IMR-90 (cell line): ENCODE data around the gene PPP5C. TPM values are rescaled to one million over a fixed set of nuclear protein-coding genes. Genes with fewer than 3 reads are reported as not detected.

ENCODE experiments used
- ATAC-seq: fragments of 200-7000 bp; cut with Tn5 transposase; 2 replicates; pipeline ENCODE4 v1.9.1; 2020; ENCODE audit warnings: low read depth, mild to moderate bottlenecking, moderate library complexity
- BruUV-seq: library from RNA; stranded (reverse); fragments of 400-500 nt; replicated peaks from 2 replicates; lab custom pipeline; 2021; lab: Mats Ljungman, UMichigan
- CTCF ChIA-PET: fragments of 300-600 bp; formaldehyde crosslinking; extraction: SDS; loops from one replicate; lab custom pipeline; 2021; ENCODE audit warnings: antibody characterized with exemption; lab: Yijun Ruan, JAX
- POLR2A ChIA-PET: fragments of 300-600 bp; sonication (Branson Sonifier 250); formaldehyde crosslinking; loops from one replicate; lab custom pipeline; 2022; ENCODE audit warnings: antibody characterized with exemption; ENCODE audit not compliant: unreplicated experiment; lab: Charles Lee
- DNase-seq: peaks from one replicate; pipeline ENCODE4 v3.0.0; 2013
- H2AFZ ChIP-seq: replicated peaks from 2 replicates; pipeline ENCODE3; 2013; ENCODE audit warnings: low read length, mild to moderate bottlenecking; ENCODE audit not compliant: poor library complexity
- H2AK5ac ChIP-seq: 2 replicates; pipeline ENCODE4 v1.6.1; 2013; ENCODE audit warnings: low read depth, low read length, inconsistent platforms
- H2AK9ac ChIP-seq: replicated peaks from 2 replicates; pipeline ENCODE3; 2013; ENCODE audit warnings: mild to moderate bottlenecking, low read depth, low read length, moderate library complexity; ENCODE audit not compliant: poor library complexity
- H2BK120ac ChIP-seq: 2 replicates; pipeline ENCODE4 v1.6.1; 2013; ENCODE audit warnings: low read depth, low read length, inconsistent platforms
- H2BK15ac ChIP-seq: 3 replicates; pipeline ENCODE4 v1.6.1; 2013; ENCODE audit warnings: low read depth, low read length, inconsistent platforms
- H2BK20ac ChIP-seq: 2 replicates; pipeline ENCODE4 v1.6.1; 2013; ENCODE audit warnings: low read depth, mild to moderate bottlenecking, inconsistent platforms, low read length, moderate library complexity
- H2BK5ac ChIP-seq: 2 replicates; pipeline ENCODE4 v1.6.1; 2013; ENCODE audit warnings: mild to moderate bottlenecking, low read depth, low read length, inconsistent platforms; ENCODE audit not compliant: poor library complexity, severe bottlenecking
- H3K14ac ChIP-seq: replicated peaks from 2 replicates; pipeline ENCODE4 v1.6.1; 2013; ENCODE audit warnings: low read depth, low read length, inconsistent platforms
- H3K18ac ChIP-seq: 2 replicates; pipeline ENCODE4 v1.6.1; 2013; ENCODE audit warnings: low read depth, low read length, control low read depth
- H3K23ac ChIP-seq: 2 replicates; pipeline ENCODE4 v1.6.1; 2013; ENCODE audit warnings: low read depth, low read length, inconsistent platforms
- H3K27ac ChIP-seq: 2 replicates; pipeline ENCODE4 v1.5.1; 2013; ENCODE audit warnings: mild to moderate bottlenecking, control low read depth, low read length; ENCODE audit not compliant: insufficient read depth
- H3K27me3 ChIP-seq: 2 replicates; pipeline ENCODE4 v1.6.1; 2013; ENCODE audit warnings: low read length; ENCODE audit not compliant: control insufficient read depth, insufficient read depth
- H3K36me3 ChIP-seq: 2 replicates; pipeline ENCODE4 v1.6.1; 2013; ENCODE audit warnings: low read length, mixed read lengths; ENCODE audit not compliant: control insufficient read depth, insufficient read depth
- H3K4ac ChIP-seq: 2 replicates; pipeline ENCODE4 v1.6.1; 2013; ENCODE audit warnings: low read depth, low read length, inconsistent platforms
- H3K4me1 ChIP-seq: 2 replicates; pipeline ENCODE4 v1.6.1; 2013; ENCODE audit warnings: low read length, mixed read lengths; ENCODE audit not compliant: control insufficient read depth, insufficient read depth
- H3K4me2 ChIP-seq: 2 replicates; pipeline ENCODE4 v1.6.1; 2013; ENCODE audit warnings: low read depth, mild to moderate bottlenecking, control low read depth, low read length, moderate library complexity
- H3K4me3 ChIP-seq: 2 replicates; pipeline ENCODE4 v1.5.1; 2013; ENCODE audit warnings: low read depth, mild to moderate bottlenecking, control low read depth, low read length, moderate library complexity; ENCODE audit not compliant: insufficient read depth
- H3K56ac ChIP-seq: 2 replicates; pipeline ENCODE4 v1.6.1; 2013; ENCODE audit warnings: low read length, inconsistent platforms; ENCODE audit not compliant: insufficient read depth; ENCODE audit errors: extremely low read depth
- H3K79me1 ChIP-seq, 2 experiments: 2 replicates each; pipeline ENCODE4 v1.6.1; 2013; ENCODE audit warnings: low read length in 2 of 2, inconsistent platforms in 1 of 2, low read depth in 1 of 2
- H3K9ac ChIP-seq: 2 replicates; pipeline ENCODE4 v1.6.1; 2013; ENCODE audit warnings: low read depth, low read length, control low read depth
- H3K9me1 ChIP-seq: 2 replicates; pipeline ENCODE4 v1.6.1; 2013; ENCODE audit warnings: low read length, inconsistent platforms; ENCODE audit not compliant: insufficient read depth
- H3K9me3 ChIP-seq: 2 replicates; pipeline ENCODE4 v1.6.1; 2013; ENCODE audit warnings: low read length; ENCODE audit not compliant: control insufficient read depth, insufficient read depth
- H4K20me1 ChIP-seq: 2 replicates; pipeline ENCODE4 v1.6.1; 2013; ENCODE audit warnings: low read length, inconsistent platforms; ENCODE audit not compliant: insufficient read depth
- H4K5ac ChIP-seq: 2 replicates; pipeline ENCODE4 v1.6.1; 2013; ENCODE audit warnings: mild to moderate bottlenecking, low read depth, low read length, control low read depth
- H4K8ac ChIP-seq, 2 experiments: 2 replicates each; pipeline ENCODE4 v1.6.1; 2013; ENCODE audit warnings: low read depth in 2 of 2, low read length in 2 of 2, control low read depth in 1 of 2, inconsistent platforms in 1 of 2
- H4K91ac ChIP-seq: 2 replicates; pipeline ENCODE4 v1.6.1; 2013; ENCODE audit warnings: low read depth, low read length, inconsistent platforms; ENCODE audit not compliant: insufficient read depth
- BHLHE40 ChIP-seq: fragments of 150-350 bp; IDR thresholded peaks from 2 replicates; pipeline ENCODE4 v1.6.1; 2016; ENCODE audit warnings: mild to moderate bottlenecking, low read depth, low read length
- CEBPB ChIP-seq: IDR thresholded peaks from 2 replicates; pipeline ENCODE4 v1.6.1; 2012; ENCODE audit warnings: low read depth, low read length, improper control_type of control experiment
- CHD1 ChIP-seq: IDR thresholded peaks from 2 replicates; pipeline ENCODE4 v1.6.1; 2012; ENCODE audit warnings: low read depth, low read length, improper control_type of control experiment
- FOS ChIP-seq: fragments of 150-350 bp; IDR thresholded peaks from 2 replicates; pipeline ENCODE4 v1.6.1; 2016; ENCODE audit warnings: low read depth, low read length
- MAFK ChIP-seq: IDR thresholded peaks from 2 replicates; pipeline ENCODE4 v1.6.1; 2012; ENCODE audit warnings: low read depth, low read length, improper control_type of control experiment
- MAZ ChIP-seq: IDR thresholded peaks from 2 replicates; pipeline ENCODE4 v1.6.1; 2012; ENCODE audit warnings: low read depth, mild to moderate bottlenecking, low read length, improper control_type of control experiment, moderate library complexity, borderline replicate concordance
- POLR2A ChIP-seq: IDR thresholded peaks from 2 replicates; pipeline ENCODE4 v1.6.1; 2012; ENCODE audit warnings: mild to moderate bottlenecking, low read depth, low read length
- RAD21 ChIP-seq: IDR thresholded peaks from 2 replicates; pipeline ENCODE4 v1.6.1; 2012; ENCODE audit warnings: low read length, improper control_type of control experiment
- RCOR1 ChIP-seq: IDR thresholded peaks from 2 replicates; pipeline ENCODE4 v1.6.1; 2012; ENCODE audit warnings: mild to moderate bottlenecking, low read length, improper control_type of control experiment; ENCODE audit not compliant: insufficient replicate concordance
- RFX5 ChIP-seq: IDR thresholded peaks from 2 replicates; pipeline ENCODE4 v1.8.0; 2012; ENCODE audit warnings: low read depth, mild to moderate bottlenecking, low read length, moderate library complexity
- SMC3 ChIP-seq: fragments of 150-350 bp; IDR thresholded peaks from 2 replicates; pipeline ENCODE4 v1.6.1; 2016; ENCODE audit warnings: low read depth, mild to moderate bottlenecking, antibody characterized with exemption, low read length, moderate library complexity
- WGBS, 2 experiments: methylation state at CpG; one replicate each; pipeline versions ENCODE4 v1.1.5 to v1.1.7; 2013; ENCODE audit warnings: missing lambda C conversion rate in 2 of 2; ENCODE audit not compliant: insufficient read length in 1 of 2; ENCODE audit errors: extremely low coverage in 2 of 2; 5-methylcytosine and 5-hydroxymethylcytosine counted together
- dilution Hi-C: fragments of 300-500 bp; cut with HindIII; formaldehyde crosslinking; loops from one replicate; pipeline ENCODE4 v1.14.3; 2018; ENCODE audit warnings: low sequenced_read_pairs; ENCODE audit not compliant: unreplicated experiment
- in situ Hi-C: fragments of 300-500 bp; cut with MboI; formaldehyde crosslinking; loops from 3 replicates; pipeline ENCODE4 v1.14.3; 2019; ENCODE audit warnings: low sequenced_read_pairs, inconsistent platforms, mixed read lengths
- intact Hi-C: fragments of 100-400 bp; cut with micrococcal nuclease; formaldehyde crosslinking; loops from 2 replicates; pipeline ENCODE4 v1.10.0; 2022
- polyA plus RNA-seq, 3 experiments: library from polyadenylated mRNA; depleted of rRNA; stranded (reverse); fragments of >200 nt; gene quantifications; 2 replicates each; pipeline ENCODE4 v1.2.3, GENCODE V29; 2012; ENCODE audit warnings: low replicate concordance in 1 of 3
- total RNA-seq: library from RNA; depleted of rRNA; stranded (reverse); fragments of >200 nt; gene quantifications from 2 replicates; pipeline ENCODE4 v1.2.3, GENCODE V29; 2012
- TF ChIP-seq, protein P1 (sequence below): fragments of 150-350 bp; IDR thresholded peaks from 2 replicates; pipeline ENCODE4 v1.6.1; 2017; ENCODE audit warnings: mild to moderate bottlenecking, antibody characterized with exemption, low read length, low read depth
- TF ChIP-seq, protein P2 (sequence below): conservative IDR thresholded peaks from 2 replicates; pipeline ENCODE4 v1.5.1; 2012; ENCODE audit warnings: mild to moderate bottlenecking, low read depth, low read length, improper control_type of control experiment
- TF ChIP-seq, protein P3 (sequence below): fragments of 150-350 bp; IDR thresholded peaks from 2 replicates; pipeline ENCODE4 v1.6.1; 2016; ENCODE audit warnings: low read depth, mild to moderate bottlenecking, low read length, moderate library complexity, borderline replicate concordance

The PPP5C gene
- total and polyA plus RNA-seq, 2 of the 4 experiments (the other 2 are of a cell fraction), result 80.5 to 128 TPM

DNA sequence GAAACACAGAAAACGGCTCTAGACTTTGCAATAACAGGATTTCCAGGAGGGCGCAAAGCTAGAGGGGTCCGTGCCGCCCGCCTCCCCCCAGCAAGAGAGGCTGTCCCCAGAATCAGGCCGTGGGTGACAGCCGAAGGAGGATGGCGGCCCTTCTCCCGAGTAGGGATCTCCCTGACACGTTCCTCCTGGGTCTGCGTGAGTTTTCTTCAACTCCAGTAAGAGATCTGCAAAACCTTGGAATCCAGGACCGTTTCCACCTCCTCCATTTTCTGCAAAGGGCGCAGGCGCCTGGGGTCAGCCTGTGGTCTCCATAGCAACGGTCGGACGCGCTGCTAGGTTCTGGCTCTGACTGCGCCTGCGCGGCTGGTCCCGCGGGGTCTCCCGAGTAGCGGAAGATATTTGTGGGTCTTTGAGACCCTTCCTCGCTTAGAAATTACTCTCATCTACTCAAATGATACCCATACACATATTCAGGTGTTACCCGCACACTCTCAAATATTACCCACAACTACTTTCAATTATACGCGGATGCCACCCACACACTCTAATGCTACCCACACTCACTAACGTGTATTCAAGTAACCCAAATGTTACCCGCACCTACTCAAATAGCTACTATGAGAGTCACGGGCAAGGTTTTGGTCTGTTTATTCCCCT, 79.7 kb downstream of the PPP5C start:
- H3K4me1 ChIP-seq, result 0 out of 2 replicates have a peak, but pooled peaks cover 1% of the 10 kb centered on the region
- H3K79me1 ChIP-seq, result no peaks in the 10 kb centered on the region
- H3K9me1 ChIP-seq, result peaks cover 3% of the 10 kb centered on the region; the same call in 1 of the 2 replicates
- H3K9me3 ChIP-seq, result no peaks in the 10 kb centered on the region
- H2BK15ac ChIP-seq, result peak overlapping the region; percentile 74; the same call in 1 of the 3 replicates
- peak overlapping the region; percentile 35; the same call in 1 of the 2 replicates for H3K18ac ChIP-seq
- H3K4me3 ChIP-seq, result peak overlapping the region; percentile 52
- H4K20me1 ChIP-seq, result no peaks in the 10 kb centered on the region
- H3K9ac ChIP-seq, result peak overlapping the region; percentile 74
- H2BK20ac ChIP-seq, result no peak overlapping the region
- dilution Hi-C loops, result no loop called here
- H3K4ac ChIP-seq, result peak overlapping the region; percentile 76
- TF ChIP-seq CEBPB (no peak), BHLHE40 (no peak), FOS (no peak), SMC3 (no peak), RFX5 (no peak), RCOR1 (no peak), MAZ (no peak), POLR2A (no peak), MAFK (no peak), CHD1 (no peak), RAD21 (no peak)
- TF ChIP-seq, protein P1, sequence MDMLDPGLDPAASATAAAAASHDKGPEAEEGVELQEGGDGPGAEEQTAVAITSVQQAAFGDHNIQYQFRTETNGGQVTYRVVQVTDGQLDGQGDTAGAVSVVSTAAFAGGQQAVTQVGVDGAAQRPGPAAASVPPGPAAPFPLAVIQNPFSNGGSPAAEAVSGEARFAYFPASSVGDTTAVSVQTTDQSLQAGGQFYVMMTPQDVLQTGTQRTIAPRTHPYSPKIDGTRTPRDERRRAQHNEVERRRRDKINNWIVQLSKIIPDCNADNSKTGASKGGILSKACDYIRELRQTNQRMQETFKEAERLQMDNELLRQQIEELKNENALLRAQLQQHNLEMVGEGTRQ, result no peak
- TF ChIP-seq, protein P2, sequence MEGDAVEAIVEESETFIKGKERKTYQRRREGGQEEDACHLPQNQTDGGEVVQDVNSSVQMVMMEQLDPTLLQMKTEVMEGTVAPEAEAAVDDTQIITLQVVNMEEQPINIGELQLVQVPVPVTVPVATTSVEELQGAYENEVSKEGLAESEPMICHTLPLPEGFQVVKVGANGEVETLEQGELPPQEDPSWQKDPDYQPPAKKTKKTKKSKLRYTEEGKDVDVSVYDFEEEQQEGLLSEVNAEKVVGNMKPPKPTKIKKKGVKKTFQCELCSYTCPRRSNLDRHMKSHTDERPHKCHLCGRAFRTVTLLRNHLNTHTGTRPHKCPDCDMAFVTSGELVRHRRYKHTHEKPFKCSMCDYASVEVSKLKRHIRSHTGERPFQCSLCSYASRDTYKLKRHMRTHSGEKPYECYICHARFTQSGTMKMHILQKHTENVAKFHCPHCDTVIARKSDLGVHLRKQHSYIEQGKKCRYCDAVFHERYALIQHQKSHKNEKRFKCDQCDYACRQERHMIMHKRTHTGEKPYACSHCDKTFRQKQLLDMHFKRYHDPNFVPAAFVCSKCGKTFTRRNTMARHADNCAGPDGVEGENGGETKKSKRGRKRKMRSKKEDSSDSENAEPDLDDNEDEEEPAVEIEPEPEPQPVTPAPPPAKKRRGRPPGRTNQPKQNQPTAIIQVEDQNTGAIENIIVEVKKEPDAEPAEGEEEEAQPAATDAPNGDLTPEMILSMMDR, result no peak
- TF ChIP-seq, protein P3, sequence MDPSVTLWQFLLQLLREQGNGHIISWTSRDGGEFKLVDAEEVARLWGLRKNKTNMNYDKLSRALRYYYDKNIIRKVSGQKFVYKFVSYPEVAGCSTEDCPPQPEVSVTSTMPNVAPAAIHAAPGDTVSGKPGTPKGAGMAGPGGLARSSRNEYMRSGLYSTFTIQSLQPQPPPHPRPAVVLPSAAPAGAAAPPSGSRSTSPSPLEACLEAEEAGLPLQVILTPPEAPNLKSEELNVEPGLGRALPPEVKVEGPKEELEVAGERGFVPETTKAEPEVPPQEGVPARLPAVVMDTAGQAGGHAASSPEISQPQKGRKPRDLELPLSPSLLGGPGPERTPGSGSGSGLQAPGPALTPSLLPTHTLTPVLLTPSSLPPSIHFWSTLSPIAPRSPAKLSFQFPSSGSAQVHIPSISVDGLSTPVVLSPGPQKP, result no peak
- peaks cover 8% of the 10 kb centered on the region for H3K27me3 ChIP-seq
- H3K14ac ChIP-seq, result peak overlapping the region; percentile 85
- POLR2A ChIA-PET, result no interaction called here
- peak overlapping the region; percentile 49 for H3K27ac ChIP-seq
- peak overlapping the region; percentile 76 for H3K4me2 ChIP-seq
- in situ Hi-C loops, result no loop called here
- intact Hi-C loops, result no loop called here
- no peaks in the 10 kb centered on the region for H3K36me3 ChIP-seq
- H2AK5ac ChIP-seq, result 0 out of 2 replicates have a peak overlapping the region, but pooled peaks have one; percentile 7
- DNase-seq (peak; percentile 68), ATAC-seq (peak; percentile 93)
- peak overlapping the region; percentile 93 for H4K8ac ChIP-seq
- H2BK5ac ChIP-seq, result no peak overlapping the region
- CTCF ChIA-PET, result no interaction called here
- H3K23ac ChIP-seq, result peak overlapping the region; percentile 28; the same call in 1 of the 2 replicates
- H3K56ac ChIP-seq, result peak overlapping the region; percentile 77; the same call in 1 of the 2 replicates
- peak overlapping the region; percentile 86 for H2AK9ac ChIP-seq
- peak overlapping the region; percentile 67 for H2BK120ac ChIP-seq
- H4K91ac ChIP-seq, result peak overlapping the region; percentile 91
- H4K5ac ChIP-seq, result peak overlapping the region; percentile 72
- peak overlapping the region; percentile 95 for H2AFZ ChIP-seq
- WGBS, 2 experiments, result 9% methylated on average over 7 of the region's 32 CpGs; no CpG with 5 or more reads in 1 of the 2 experiments
- BruUV-seq, result no TSS peak
